ENCODE data around the gene CR2.
"Not testable (repeated sequence)": the region's sequence is repeated elsewhere in the genome, so short reads cannot be mapped to it uniquely, and the experiment has no call there.

Gene CR2

GRCh38 chr1:207454046-207454964 lies at the start of gene CR2:
CR2 (plus strand) TSS chr1:207454328; CDS start chr1:207454419, 91 bp downstream.
- DNase-seq (ENCODE audit: low read depth) = peak; percentile 9

DNA sequence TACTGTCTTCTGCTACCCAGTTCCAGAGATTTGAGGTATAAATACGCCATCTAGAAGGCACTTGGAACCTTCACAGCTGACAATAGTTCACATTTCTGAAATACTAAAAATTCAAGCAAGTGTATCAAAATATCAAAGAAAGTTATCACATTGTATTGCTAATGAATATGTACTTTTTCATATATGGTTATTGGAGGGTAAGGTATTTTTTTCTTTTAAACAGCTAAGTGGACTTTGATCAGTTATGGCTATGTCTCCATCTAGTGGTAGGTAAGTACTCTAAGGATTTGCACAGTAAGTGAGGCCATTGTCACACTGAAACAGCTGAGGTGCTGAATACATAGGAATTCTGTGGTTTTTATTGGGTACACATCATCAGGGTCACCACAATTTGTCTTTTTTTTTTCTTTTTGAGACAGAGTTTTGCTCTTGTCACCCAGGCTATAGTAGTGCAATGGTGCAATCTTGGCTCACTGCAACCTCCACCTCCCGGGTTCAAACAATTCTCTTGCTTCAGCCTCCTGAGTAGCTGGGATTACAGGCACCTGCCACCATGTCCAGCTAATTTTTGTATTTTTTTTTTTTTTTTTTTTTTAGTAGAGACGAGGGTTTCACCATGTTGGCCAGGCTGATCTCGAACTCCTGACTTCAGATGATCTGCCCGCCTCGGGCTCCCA lies 49.1 kb upstream of the CR2 start:
- DNase-seq (ENCODE audit: low read depth) = no peak

GRCh38 chr1:207405814-207406213 lies 48.3 kb upstream of the CR2 start:
- no peak for DNase-seq (ENCODE audit: low read depth)

DNA sequence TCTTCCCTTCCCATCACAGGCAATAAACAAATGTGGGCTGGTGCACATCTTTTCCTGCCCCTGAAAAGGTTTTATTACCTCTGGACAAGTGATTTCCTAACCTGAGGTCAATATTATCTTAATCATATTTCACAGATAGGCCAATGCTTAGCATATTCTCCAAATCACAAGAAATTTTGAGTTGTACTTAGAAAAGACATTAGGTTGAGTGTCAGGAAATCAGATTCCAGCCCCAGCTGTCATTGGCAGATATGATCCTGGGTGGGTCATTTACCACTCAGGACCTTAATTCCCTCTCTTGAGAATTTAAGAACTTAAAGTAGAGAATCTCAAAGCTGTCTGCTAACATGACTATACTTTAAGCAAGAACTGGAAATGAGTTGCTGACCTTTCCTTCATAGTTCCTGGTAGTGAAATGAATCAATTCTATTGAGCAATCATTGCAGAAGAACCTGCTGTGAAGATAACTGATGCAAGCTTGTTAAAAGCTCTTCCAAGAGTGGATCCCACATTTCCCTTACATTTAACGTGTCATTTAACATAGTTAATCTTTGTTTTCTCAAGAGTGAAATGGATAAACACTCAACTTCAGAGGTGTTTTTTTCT lies 46.4 kb upstream of the CR2 start:
- DNase-seq (ENCODE audit: low read depth) = no peak

DNA sequence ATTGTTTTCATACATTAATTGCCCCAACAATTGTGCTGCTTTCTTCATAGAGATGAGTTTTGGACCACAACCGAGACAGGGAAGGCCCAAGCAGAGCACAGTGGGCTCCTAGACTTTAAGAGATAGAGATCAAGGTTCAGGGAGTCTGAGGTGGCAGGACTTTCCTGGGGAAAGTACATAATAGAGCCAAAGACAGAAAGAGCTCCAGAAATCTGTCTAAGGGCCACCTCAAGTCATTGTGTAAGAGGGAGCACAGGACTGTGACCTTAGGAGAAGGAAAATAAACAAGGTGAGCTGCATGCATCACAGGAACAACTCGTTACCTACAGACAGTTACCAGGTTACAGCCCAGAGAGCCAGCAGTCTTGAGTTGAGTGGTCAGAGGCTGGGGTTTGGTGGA lies 41.3 kb upstream of the CR2 start:
- DNase-seq (ENCODE audit: low read depth) = no peak

DNA sequence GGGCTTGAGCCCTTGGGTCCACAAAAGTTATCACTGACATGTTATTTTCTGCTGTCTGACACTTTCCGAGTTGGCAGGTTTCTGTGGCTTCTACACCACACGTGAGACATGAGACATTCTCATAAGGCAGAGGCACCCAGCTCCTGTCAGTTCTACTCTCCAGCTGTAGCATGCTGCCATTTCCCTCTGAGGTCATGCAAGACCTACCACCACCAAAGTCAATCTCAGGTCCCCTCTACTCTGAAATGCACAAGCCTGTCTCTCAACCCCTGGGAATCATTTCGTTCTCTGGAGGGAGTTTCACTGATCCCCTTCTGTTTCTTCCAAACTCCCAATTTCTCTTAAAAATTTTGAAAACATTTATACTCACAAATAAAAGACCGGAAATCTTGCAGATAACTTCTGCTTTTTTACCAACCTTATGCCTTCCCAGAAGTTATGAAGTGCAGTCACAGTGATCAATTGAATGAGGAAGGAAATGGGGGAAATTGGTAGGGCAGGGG lies 39.5 kb upstream of the CR2 start:
- no peak for DNase-seq (ENCODE audit: low read depth)

- no peak for DNase-seq (ENCODE audit: low read depth)
These were observed 37.1 kb upstream of the CR2 start for GRCh38 chr1:207417076-207417475.

- DNase-seq (ENCODE audit: low read depth) = no peak
These were observed 35.8 kb upstream of the CR2 start for GRCh38 chr1:207418351-207418750.

GRCh38 chr1:207420109-207420508 lies 34.0 kb upstream of the CR2 start:
- DNase-seq (ENCODE audit: low read depth) = no peak

GRCh38 chr1:207421078-207421477 lies 33.0 kb upstream of the CR2 start:
- no peak for DNase-seq (ENCODE audit: low read depth)

DNA sequence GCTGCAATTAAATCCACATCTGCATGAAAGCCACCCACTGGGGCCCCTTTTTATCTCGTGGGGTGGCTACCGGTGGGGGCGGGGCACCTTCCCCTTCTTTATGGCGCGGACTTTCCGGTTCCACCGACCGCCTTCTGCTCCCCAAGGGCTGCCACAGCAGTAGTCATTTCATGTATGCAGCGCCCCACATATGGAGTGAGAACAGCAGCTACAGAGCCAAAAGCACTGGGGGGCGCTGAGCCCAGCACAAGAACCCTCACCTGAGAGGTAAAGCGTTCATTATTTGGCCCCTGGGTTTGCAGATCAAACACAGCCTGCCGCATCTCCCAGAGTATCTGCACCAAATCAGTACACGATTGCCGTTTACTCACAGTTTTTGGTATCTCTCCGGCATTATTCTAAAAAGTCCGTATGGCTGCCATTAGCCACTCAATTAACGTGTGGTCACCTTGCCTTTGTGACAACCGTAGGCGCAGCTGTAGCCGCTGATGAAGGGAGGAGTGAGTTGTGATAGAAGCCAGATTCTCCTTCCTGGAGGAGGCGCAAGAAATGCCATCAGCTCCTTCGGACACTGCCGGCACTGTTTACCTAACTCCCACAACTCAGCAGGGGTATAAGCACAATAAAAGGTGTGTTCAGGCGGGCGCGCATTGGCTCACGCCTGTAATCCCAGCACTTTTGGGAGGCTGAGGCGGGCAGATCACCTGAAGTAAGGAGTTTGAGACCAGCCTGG lies 30.4 kb upstream of the CR2 start:
- no peak for DNase-seq (ENCODE audit: low read depth)

- DNase-seq (ENCODE audit: low read depth) = no peak
These were observed 29.5 kb upstream of the CR2 start for GRCh38 chr1:207424570-207425131.

DNA sequence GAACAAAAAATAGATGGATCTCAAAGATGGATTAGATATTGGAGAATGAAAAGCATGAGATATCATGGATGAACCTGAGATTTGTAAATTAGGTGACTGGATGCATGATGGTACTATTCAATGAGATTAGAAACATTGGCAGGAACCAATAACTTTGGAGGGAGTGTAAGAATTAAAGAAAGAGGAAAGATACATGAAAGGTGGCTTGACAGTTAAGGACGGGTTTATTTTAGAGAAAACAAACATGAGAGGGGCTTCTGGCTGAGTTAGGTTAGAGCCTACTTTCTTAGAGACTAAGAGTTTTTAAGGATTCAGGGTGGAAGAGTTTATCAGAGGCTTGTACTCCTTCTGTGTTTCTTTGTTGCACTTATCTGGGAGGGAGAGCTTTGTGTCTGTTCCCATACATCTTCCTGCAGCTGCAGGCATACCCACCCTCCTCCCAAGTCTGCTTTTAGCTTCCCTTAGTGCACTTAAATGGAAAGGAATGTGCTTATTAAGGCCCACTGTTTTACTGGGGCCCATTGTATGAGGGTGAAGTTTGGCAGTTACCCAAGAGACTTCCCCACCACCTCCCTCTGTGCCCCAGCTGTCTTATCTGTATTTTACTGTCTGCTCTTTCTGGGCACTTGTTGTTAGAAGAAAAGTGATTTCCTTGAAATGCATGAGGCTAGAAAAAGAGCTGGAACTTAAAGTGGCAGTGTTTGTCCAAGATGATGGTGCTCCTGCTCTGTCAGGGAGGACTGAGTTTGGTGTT lies 26.1 kb upstream of the CR2 start:
- no peak for DNase-seq (ENCODE audit: low read depth)

DNA sequence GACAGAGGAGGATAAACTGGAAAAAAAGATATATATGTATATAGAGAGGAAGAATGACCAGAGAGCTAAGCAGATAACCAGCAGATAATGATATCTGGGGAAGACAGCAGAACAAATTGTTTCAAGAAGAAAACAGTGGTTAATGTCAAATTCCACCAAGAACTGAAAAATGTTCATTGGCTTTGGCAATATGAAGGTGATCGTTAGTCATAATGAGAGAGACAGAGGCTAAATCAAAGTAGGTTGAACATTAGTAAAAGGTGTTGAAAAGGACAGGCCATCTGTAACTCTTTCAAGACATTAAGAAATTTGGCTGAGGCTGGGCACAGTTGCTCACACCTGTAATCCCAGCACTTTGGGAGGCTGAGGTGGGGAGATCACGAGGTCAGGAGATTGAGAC lies 25.3 kb upstream of the CR2 start:
- DNase-seq (ENCODE audit: low read depth) = no peak

DNA sequence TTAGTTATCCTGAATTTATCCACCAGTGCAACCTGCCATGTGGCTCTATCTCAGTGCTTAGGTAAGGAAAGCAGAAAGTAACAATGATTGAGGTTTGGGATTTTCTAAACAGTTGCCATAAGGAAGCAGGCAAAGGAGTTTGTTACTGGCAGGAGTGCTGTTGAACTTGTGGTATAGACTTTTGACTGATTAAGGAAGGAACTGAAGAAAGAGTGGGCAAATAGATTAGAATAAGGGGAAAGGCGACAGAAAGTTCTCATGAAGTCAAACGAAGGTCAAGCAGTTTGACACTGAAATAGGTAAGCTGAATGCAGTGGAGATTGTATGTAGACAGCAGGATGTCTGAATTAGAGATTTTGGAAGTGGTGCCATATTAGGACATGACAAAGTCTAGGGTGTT lies 24.2 kb upstream of the CR2 start:
- no peak for DNase-seq (ENCODE audit: low read depth)

DNA sequence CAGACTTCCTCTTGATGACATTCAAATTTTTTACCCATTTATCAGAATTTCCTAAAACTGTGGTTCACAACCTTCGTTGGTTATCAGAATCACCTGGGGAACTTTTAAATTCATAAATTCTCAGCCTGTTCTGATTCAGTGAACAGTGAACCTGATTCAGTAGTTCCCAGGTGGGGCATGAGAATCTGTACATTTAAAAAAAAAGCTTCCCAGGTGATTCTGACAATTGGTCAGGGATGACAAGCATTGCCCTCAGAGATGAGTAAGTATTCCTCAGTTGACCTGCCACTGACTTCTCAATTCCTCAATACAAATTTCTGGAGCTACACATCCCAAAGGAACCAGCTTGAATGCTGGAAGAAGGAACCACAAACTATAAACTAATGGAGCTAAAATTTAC lies 23.5 kb upstream of the CR2 start:
- DNase-seq (ENCODE audit: low read depth) = no peak

DNA sequence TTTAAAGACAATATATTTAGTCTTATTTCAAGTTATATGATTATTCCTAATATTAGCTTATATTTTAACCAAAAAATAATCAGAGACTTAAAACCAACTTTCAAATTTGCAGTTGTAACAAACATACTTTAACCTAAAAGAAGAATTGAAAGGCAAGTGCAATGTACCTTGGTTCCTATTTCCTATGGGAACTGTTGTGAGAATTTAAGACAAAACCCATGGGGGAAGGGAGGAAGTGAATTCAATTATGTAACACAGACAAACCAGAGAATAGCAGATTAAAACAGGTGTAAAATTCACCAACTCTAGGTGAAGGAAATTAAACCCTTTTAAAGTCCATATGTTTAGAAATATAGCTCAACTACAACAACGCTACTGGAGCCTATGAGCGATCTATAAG lies 22.6 kb upstream of the CR2 start:
- no peak for DNase-seq (ENCODE audit: low read depth)

DNA sequence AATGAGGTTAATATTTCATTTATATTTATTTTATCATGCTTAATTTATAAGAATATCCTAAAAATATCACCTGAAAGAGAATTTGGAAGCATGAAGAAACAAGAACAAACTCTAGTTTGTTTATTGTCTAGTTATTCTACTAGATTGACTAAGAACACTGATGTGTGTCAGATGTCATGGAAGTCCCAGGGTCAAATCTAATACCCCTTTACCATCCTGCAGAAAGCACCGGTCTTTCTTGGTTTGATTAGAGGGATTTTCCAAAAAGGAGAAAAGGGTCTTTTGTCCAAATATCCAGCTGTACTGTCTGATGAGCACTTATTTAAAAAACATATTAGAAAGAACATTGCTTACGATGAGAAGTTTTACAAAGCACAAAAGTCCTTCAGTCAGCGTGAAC lies 20.7 kb upstream of the CR2 start:
- no peak for DNase-seq (ENCODE audit: low read depth)

- DNase-seq (ENCODE audit: low read depth) = not testable (repeated sequence)
These were observed 17.4 kb upstream of the CR2 start for GRCh38 chr1:207436746-207437145.

GRCh38 chr1:207440626-207441025 lies 13.5 kb upstream of the CR2 start:
- no peak for DNase-seq (ENCODE audit: low read depth)
